T-helper 9 cell (primary cell): ENCODE measurements around the gene SALL2.
A peak's percentile ranks its signal among the peaks of the same experiment; 100 is the strongest.

Experiments used
- DNase-seq: peaks from one replicate; pipeline ENCODE4 v3.0.0-alpha.2; 2020

Gene SALL2

GRCh38 chr14:21476925-21477681 is 49.0 kb downstream of the SALL2 start, which contains the start of the genes RAB2B and TOX4:
RAB2B (minus strand) TSS chr14:21476959; CDS start chr14:21476872, 87 bp downstream.
TOX4 (plus strand) TSS chr14:21477195; CDS start chr14:21477279, 84 bp downstream.
- DNase-seq, result peak; percentile 88

- peak; percentile 92 for DNase-seq
Measured at GRCh38 chr14:21476523-21476924, 49.6 kb downstream of the SALL2 start.

GRCh38 chr14:21475767-21476522 is 50.2 kb downstream of the SALL2 start:
- no peak for DNase-seq
